Colonic mucosa (tissue), 4 donors: ENCODE data around the gene SOBP. TPM values are rescaled to one million over a fixed set of nuclear protein-coding genes. Genes with fewer than 3 reads are reported as not detected.

Experiments
- DNase-seq: peaks from one replicate; pipeline ENCODE4 v3.0.0-alpha.2; 2020
- H3K27ac ChIP-seq: fragments of 200-600 bp; one replicate; pipeline ENCODE4 v1.8.0; 2021
- H3K27me3 ChIP-seq: fragments of 200-600 bp; one replicate; pipeline ENCODE4 v1.8.0; 2021
- H3K36me3 ChIP-seq: fragments of 200-600 bp; one replicate; pipeline ENCODE4 v1.8.0; 2021
- H3K4me1 ChIP-seq: fragments of 200-600 bp; one replicate; pipeline ENCODE4 v1.8.0; 2021; ENCODE audit warnings: mild to moderate bottlenecking
- H3K4me3 ChIP-seq: fragments of 200-600 bp; one replicate; pipeline ENCODE4 v1.8.0; 2021
- H3K9ac ChIP-seq, 2 donors: one replicate each; pipeline ENCODE4 v1.7.0; 2013; ENCODE audit warnings: control low read depth in 2 of 2, low read depth in 2 of 2, low read length in 2 of 2
- H3K9me3 ChIP-seq: fragments of 200-600 bp; one replicate; pipeline ENCODE4 v1.8.0; 2021
- intact Hi-C: fragments of 100-400 bp; cut with DNase I; formaldehyde crosslinking; loops from one replicate; pipeline ENCODE4 v1.14.1; 2022
- total RNA-seq, 2 donors: library from RNA; stranded (reverse); fragmentation: NEBNext Ultra II Directional in 1 of 2; extraction: Animal tissue kit (Norgen Biotek cat#: 25700) in 1 of 2; gene quantifications; one replicate each; pipeline ENCODE4 v1.2.1, GENCODE V29; 2021
- TF ChIP-seq, protein P1 (sequence below): fragments of 200-600 bp; IDR thresholded peaks from one replicate; pipeline ENCODE4 v1.8.0; 2022; ENCODE audit warnings: antibody characterized with exemption, mild to moderate bottlenecking
- donor health status: healthy.
- donor health status: DM: no; HTN: no; CAD: no.
- donor health status: DM: no; HTN: no; CAD: no.

Gene SOBP
- total RNA-seq, 2 donors from 2014 or later, result 0.67 to 3.4 TPM

GRCh38 chr6:107479089-107479690 lies 10.7 kb upstream of the SOBP start:
- Histone ChIP-seq H3K36me3 (no peaks in the 10 kb centered on the region), H3K9me3 (no peaks in the 10 kb centered on the region), H3K4me1 (no peaks in the 10 kb centered on the region), H3K27ac (no peak overlapping the region), H3K9ac (no peak overlapping the region), H3K4me3 (no peak overlapping the region), H3K27me3 (peaks cover 5% of the 10 kb centered on the region)
- DNase-seq, result no peak
- TF ChIP-seq, protein P1, sequence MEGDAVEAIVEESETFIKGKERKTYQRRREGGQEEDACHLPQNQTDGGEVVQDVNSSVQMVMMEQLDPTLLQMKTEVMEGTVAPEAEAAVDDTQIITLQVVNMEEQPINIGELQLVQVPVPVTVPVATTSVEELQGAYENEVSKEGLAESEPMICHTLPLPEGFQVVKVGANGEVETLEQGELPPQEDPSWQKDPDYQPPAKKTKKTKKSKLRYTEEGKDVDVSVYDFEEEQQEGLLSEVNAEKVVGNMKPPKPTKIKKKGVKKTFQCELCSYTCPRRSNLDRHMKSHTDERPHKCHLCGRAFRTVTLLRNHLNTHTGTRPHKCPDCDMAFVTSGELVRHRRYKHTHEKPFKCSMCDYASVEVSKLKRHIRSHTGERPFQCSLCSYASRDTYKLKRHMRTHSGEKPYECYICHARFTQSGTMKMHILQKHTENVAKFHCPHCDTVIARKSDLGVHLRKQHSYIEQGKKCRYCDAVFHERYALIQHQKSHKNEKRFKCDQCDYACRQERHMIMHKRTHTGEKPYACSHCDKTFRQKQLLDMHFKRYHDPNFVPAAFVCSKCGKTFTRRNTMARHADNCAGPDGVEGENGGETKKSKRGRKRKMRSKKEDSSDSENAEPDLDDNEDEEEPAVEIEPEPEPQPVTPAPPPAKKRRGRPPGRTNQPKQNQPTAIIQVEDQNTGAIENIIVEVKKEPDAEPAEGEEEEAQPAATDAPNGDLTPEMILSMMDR, result no peak
- intact Hi-C loops, result no loop called here

DNA sequence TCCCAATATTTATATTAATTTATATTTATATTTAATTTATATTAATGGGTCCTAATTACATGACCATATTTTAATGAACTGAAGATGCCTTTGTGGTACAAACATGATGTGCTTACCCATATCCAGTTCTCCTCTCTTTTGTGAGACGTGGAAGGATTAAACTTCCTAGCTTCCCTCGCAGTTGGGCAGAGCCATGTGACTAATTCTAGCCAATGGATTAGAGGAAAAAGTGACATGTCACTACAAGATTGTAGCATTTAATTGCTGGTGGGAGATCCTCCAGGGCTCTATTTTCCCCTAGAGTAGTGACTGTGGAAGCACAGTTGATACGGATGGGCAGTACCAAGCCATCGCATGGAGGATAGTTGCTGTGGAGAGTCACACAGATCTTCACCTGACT lies 4.8 kb upstream of the SOBP start:
- no peak for DNase-seq
- Histone ChIP-seq H3K4me3 (no peak overlapping the region), H3K9me3 (no peaks in the 10 kb centered on the region), H3K36me3 (no peaks in the 10 kb centered on the region), H3K9ac (no peak overlapping the region), H3K27me3 (peaks cover 25% of the 10 kb centered on the region), H3K27ac (no peak overlapping the region), H3K4me1 (peaks cover 8% of the 10 kb centered on the region)
- intact Hi-C loops, result no loop called here
- TF ChIP-seq, protein P1, result no peak

DNA sequence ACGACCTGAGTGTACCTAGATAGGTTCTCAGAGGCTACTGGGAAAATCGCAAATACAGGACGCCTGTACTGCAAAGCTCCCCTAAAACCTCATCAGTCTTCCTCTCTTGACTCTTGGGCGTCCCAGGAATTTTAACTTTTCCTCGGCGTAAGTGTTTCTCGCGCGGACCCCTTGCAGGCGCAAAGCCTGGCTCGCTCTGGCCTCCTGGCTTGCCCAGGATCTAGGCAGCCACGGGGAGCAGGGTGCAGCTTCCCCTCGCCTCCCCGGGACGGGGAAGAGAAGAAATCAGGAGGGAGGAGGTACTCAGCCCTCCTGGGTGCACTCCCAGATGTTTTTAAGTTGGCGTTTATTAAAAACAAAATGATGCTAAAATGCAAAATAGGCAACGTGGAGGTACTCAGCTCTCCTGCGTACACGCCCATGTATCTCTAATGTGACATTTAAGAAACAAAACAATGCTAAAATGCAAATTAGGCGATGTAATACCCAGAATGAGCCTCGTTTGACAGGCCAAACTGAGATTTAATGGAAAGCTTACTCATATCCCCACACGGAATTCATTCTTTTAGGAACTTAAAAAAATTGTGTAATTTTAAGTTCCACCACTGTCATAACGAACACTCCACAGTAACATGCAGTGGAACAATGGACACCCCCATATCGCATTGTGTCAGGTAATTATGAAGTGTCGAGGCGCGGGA lies 1.6 kb upstream of the SOBP start:
- no peak overlapping the region for H3K27ac ChIP-seq
- H3K9me3 ChIP-seq, result no peaks in the 10 kb centered on the region
- TF ChIP-seq, protein P1, result no peak
- H3K36me3 ChIP-seq, result no peaks in the 10 kb centered on the region
- no peak for DNase-seq
- H3K27me3 ChIP-seq, result peaks cover 39% of the 10 kb centered on the region
- H3K4me3 ChIP-seq, result peak overlapping the region; percentile 59
- peaks cover 11% of the 10 kb centered on the region for H3K4me1 ChIP-seq
- intact Hi-C loops, result no loop called here
- H3K9ac ChIP-seq, result no peak overlapping the region

DNA sequence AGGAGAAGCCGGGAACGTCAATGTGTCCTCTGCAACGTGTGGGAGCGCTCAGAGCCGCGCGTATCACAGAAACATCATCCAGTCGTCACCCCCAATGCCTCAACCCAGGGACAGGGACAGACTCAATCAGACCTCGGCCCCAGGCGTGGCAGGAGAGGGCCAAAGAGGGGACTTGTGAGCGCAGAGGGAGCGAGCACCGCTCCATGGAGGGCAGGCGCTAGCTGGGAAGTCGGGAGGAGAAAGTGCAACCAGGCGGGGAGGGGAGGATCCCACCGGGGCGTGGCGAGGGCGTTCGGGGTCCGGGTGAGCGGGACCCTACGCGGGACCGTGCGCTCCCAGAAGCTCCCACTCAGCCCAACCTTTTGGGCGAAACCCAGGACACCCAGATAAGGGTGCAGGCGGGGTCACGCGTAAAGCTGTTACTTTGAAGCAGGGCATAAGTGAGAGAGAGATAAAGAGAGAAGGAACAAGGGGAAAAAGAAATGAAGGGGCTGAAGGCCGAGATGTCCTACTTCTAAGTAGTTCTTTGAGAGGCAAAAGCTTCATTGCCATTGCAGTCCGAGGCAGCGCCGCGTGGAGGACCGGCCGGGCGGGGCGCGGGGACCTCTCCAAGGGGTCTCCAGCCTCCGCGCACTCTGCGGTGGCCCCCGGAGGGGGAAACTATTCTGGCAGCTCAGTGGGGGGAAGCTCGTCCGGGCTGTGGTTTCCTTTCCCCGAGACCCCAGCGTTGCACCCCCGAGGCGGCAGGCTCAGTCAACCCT lies 862 bp upstream of the SOBP start:
- H3K9me3 ChIP-seq, result no peaks in the 10 kb centered on the region
- peak; percentile 33 for DNase-seq
- peak overlapping the region; percentile 59 for H3K4me3 ChIP-seq
- H3K4me1 ChIP-seq, result peaks cover 11% of the 10 kb centered on the region
- peaks cover 39% of the 10 kb centered on the region for H3K27me3 ChIP-seq
- no peaks in the 10 kb centered on the region for H3K36me3 ChIP-seq
- peak overlapping the region; percentile 50 for H3K27ac ChIP-seq
- TF ChIP-seq, protein P1, result no peak
- peak overlapping the region; percentile 38 to 41 for H3K9ac ChIP-seq
- intact Hi-C loops, result no loop called here

- Histone ChIP-seq H3K4me3 (peak overlapping the region; percentile 59), H3K27me3 (peaks cover 39% of the 10 kb centered on the region), H3K36me3 (no peaks in the 10 kb centered on the region), H3K4me1 (peaks cover 11% of the 10 kb centered on the region), H3K9me3 (no peaks in the 10 kb centered on the region), H3K9ac (peak overlapping the region; percentile 46 to 55), H3K27ac (peak overlapping the region; percentile 73)
- DNase-seq, result no peak
- intact Hi-C loops, result no loop called here
- TF ChIP-seq, protein P1, result no peak
Measured at GRCh38 chr6:107490566-107491137, 735 bp downstream of the SOBP start.
